IMR-90 (cell line): ENCODE results near the gene SORBS1. TPM values are rescaled to one million over a fixed set of nuclear protein-coding genes. Genes with fewer than 3 reads are reported as not detected.

Source experiments
- ATAC-seq: fragments of 200-7000 bp; cut with Tn5 transposase; 2 replicates; pipeline ENCODE4 v1.9.1; 2020; ENCODE audit warnings: low read depth, mild to moderate bottlenecking, moderate library complexity
- BruUV-seq: library from RNA; stranded (reverse); fragments of 400-500 nt; replicated peaks from 2 replicates; lab custom pipeline; 2021; lab: Mats Ljungman, UMichigan
- CTCF ChIA-PET: fragments of 300-600 bp; formaldehyde crosslinking; extraction: SDS; loops from one replicate; lab custom pipeline; 2021; ENCODE audit warnings: antibody characterized with exemption; lab: Yijun Ruan, JAX
- POLR2A ChIA-PET: fragments of 300-600 bp; sonication (Branson Sonifier 250); formaldehyde crosslinking; loops from one replicate; lab custom pipeline; 2022; ENCODE audit warnings: antibody characterized with exemption; ENCODE audit not compliant: unreplicated experiment; lab: Charles Lee
- DNase-seq: peaks from one replicate; pipeline ENCODE4 v3.0.0; 2013
- H2AFZ ChIP-seq: replicated peaks from 2 replicates; pipeline ENCODE3; 2013; ENCODE audit warnings: low read length, mild to moderate bottlenecking; ENCODE audit not compliant: poor library complexity
- H2AK5ac ChIP-seq: 2 replicates; pipeline ENCODE4 v1.6.1; 2013; ENCODE audit warnings: low read depth, low read length, inconsistent platforms
- H2AK9ac ChIP-seq: replicated peaks from 2 replicates; pipeline ENCODE3; 2013; ENCODE audit warnings: mild to moderate bottlenecking, low read depth, low read length, moderate library complexity; ENCODE audit not compliant: poor library complexity
- H2BK120ac ChIP-seq: 2 replicates; pipeline ENCODE4 v1.6.1; 2013; ENCODE audit warnings: low read depth, low read length, inconsistent platforms
- H2BK15ac ChIP-seq: 3 replicates; pipeline ENCODE4 v1.6.1; 2013; ENCODE audit warnings: low read depth, low read length, inconsistent platforms
- H2BK20ac ChIP-seq: 2 replicates; pipeline ENCODE4 v1.6.1; 2013; ENCODE audit warnings: low read depth, mild to moderate bottlenecking, inconsistent platforms, low read length, moderate library complexity
- H2BK5ac ChIP-seq: 2 replicates; pipeline ENCODE4 v1.6.1; 2013; ENCODE audit warnings: mild to moderate bottlenecking, low read depth, low read length, inconsistent platforms; ENCODE audit not compliant: poor library complexity, severe bottlenecking
- H3K14ac ChIP-seq: replicated peaks from 2 replicates; pipeline ENCODE4 v1.6.1; 2013; ENCODE audit warnings: low read depth, low read length, inconsistent platforms
- H3K18ac ChIP-seq: 2 replicates; pipeline ENCODE4 v1.6.1; 2013; ENCODE audit warnings: low read depth, low read length, control low read depth
- H3K23ac ChIP-seq: 2 replicates; pipeline ENCODE4 v1.6.1; 2013; ENCODE audit warnings: low read depth, low read length, inconsistent platforms
- H3K27ac ChIP-seq: 2 replicates; pipeline ENCODE4 v1.5.1; 2013; ENCODE audit warnings: mild to moderate bottlenecking, control low read depth, low read length; ENCODE audit not compliant: insufficient read depth
- H3K27me3 ChIP-seq: 2 replicates; pipeline ENCODE4 v1.6.1; 2013; ENCODE audit warnings: low read length; ENCODE audit not compliant: control insufficient read depth, insufficient read depth
- H3K36me3 ChIP-seq: 2 replicates; pipeline ENCODE4 v1.6.1; 2013; ENCODE audit warnings: low read length, mixed read lengths; ENCODE audit not compliant: control insufficient read depth, insufficient read depth
- H3K4ac ChIP-seq: 2 replicates; pipeline ENCODE4 v1.6.1; 2013; ENCODE audit warnings: low read depth, low read length, inconsistent platforms
- H3K4me1 ChIP-seq: 2 replicates; pipeline ENCODE4 v1.6.1; 2013; ENCODE audit warnings: low read length, mixed read lengths; ENCODE audit not compliant: control insufficient read depth, insufficient read depth
- H3K4me2 ChIP-seq: 2 replicates; pipeline ENCODE4 v1.6.1; 2013; ENCODE audit warnings: low read depth, mild to moderate bottlenecking, control low read depth, low read length, moderate library complexity
- H3K4me3 ChIP-seq: 2 replicates; pipeline ENCODE4 v1.5.1; 2013; ENCODE audit warnings: low read depth, mild to moderate bottlenecking, control low read depth, low read length, moderate library complexity; ENCODE audit not compliant: insufficient read depth
- H3K56ac ChIP-seq: 2 replicates; pipeline ENCODE4 v1.6.1; 2013; ENCODE audit warnings: low read length, inconsistent platforms; ENCODE audit not compliant: insufficient read depth; ENCODE audit errors: extremely low read depth
- H3K79me1 ChIP-seq, 2 experiments: 2 replicates each; pipeline ENCODE4 v1.6.1; 2013; ENCODE audit warnings: low read length in 2 of 2, inconsistent platforms in 1 of 2, low read depth in 1 of 2
- H3K9ac ChIP-seq: 2 replicates; pipeline ENCODE4 v1.6.1; 2013; ENCODE audit warnings: low read depth, low read length, control low read depth
- H3K9me1 ChIP-seq: 2 replicates; pipeline ENCODE4 v1.6.1; 2013; ENCODE audit warnings: low read length, inconsistent platforms; ENCODE audit not compliant: insufficient read depth
- H3K9me3 ChIP-seq: 2 replicates; pipeline ENCODE4 v1.6.1; 2013; ENCODE audit warnings: low read length; ENCODE audit not compliant: control insufficient read depth, insufficient read depth
- H4K20me1 ChIP-seq: 2 replicates; pipeline ENCODE4 v1.6.1; 2013; ENCODE audit warnings: low read length, inconsistent platforms; ENCODE audit not compliant: insufficient read depth
- H4K5ac ChIP-seq: 2 replicates; pipeline ENCODE4 v1.6.1; 2013; ENCODE audit warnings: mild to moderate bottlenecking, low read depth, low read length, control low read depth
- H4K8ac ChIP-seq, 2 experiments: 2 replicates each; pipeline ENCODE4 v1.6.1; 2013; ENCODE audit warnings: low read depth in 2 of 2, low read length in 2 of 2, control low read depth in 1 of 2, inconsistent platforms in 1 of 2
- H4K91ac ChIP-seq: 2 replicates; pipeline ENCODE4 v1.6.1; 2013; ENCODE audit warnings: low read depth, low read length, inconsistent platforms; ENCODE audit not compliant: insufficient read depth
- WGBS, 2 experiments: methylation state at CpG; one replicate each; pipeline versions ENCODE4 v1.1.5 to v1.1.7; 2013; ENCODE audit warnings: missing lambda C conversion rate in 2 of 2; ENCODE audit not compliant: insufficient read length in 1 of 2; ENCODE audit errors: extremely low coverage in 2 of 2; 5-methylcytosine and 5-hydroxymethylcytosine counted together
- dilution Hi-C: fragments of 300-500 bp; cut with HindIII; formaldehyde crosslinking; loops from one replicate; pipeline ENCODE4 v1.14.3; 2018; ENCODE audit warnings: low sequenced_read_pairs; ENCODE audit not compliant: unreplicated experiment
- in situ Hi-C: fragments of 300-500 bp; cut with MboI; formaldehyde crosslinking; loops from 3 replicates; pipeline ENCODE4 v1.14.3; 2019; ENCODE audit warnings: low sequenced_read_pairs, inconsistent platforms, mixed read lengths
- intact Hi-C: fragments of 100-400 bp; cut with micrococcal nuclease; formaldehyde crosslinking; loops from 2 replicates; pipeline ENCODE4 v1.10.0; 2022
- polyA plus RNA-seq, 3 experiments: library from polyadenylated mRNA; depleted of rRNA; stranded (reverse); fragments of >200 nt; gene quantifications; 2 replicates each; pipeline ENCODE4 v1.2.3, GENCODE V29; 2012; ENCODE audit warnings: low replicate concordance in 1 of 3
- total RNA-seq: library from RNA; depleted of rRNA; stranded (reverse); fragments of >200 nt; gene quantifications from 2 replicates; pipeline ENCODE4 v1.2.3, GENCODE V29; 2012
- TF ChIP-seq, protein P1 (sequence below): fragments of 150-350 bp; IDR thresholded peaks from 2 replicates; pipeline ENCODE4 v1.6.1; 2017; ENCODE audit warnings: mild to moderate bottlenecking, antibody characterized with exemption, low read length, low read depth

The SORBS1 gene
- total and polyA plus RNA-seq, 2 of the 4 experiments (the other 2 are of a cell fraction) = 0.18 to 0.32 TPM

DNA sequence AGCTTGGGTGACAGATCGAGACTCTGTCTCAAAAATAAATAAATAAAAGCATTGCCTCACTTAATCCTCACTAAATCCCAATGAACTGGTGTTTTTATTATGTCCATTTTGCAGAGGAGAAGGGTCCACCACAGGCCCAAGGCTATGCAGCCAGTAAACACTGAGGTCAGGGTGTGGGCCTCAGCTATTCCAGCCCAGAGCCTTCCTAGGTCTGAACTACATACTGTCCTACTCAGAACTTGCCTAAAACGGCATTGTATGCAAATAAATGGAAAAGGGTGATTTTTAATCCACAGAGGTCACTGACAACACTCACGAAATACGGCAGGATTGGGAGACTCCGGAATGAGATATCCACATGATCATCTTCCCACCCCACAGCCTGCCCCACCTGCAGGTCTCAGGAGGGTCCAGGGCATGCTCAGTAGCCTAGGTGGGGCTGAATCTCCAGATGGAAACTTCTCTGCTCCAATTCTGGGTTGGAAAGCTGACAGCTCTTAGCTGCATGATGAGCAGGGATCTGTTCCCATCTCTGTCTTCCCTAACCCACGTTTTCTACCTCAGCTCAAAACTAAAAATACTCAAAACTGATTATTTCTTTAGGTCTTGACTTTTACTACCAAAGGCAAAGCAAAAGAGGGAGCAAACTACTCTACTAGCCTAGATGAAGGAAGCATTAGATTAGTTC is 121.0 kb downstream of the SORBS1 start:
- Histone ChIP-seq H4K8ac (no peak overlapping the region), H2BK5ac (no peak overlapping the region), H3K9me3 (no peaks in the 10 kb centered on the region), H3K9ac (no peak overlapping the region), H2AK5ac (no peak overlapping the region), H3K56ac (no peak overlapping the region), H3K79me1 (no peaks in the 10 kb centered on the region), H3K4me3 (no peak overlapping the region), H3K9me1 (no peaks in the 10 kb centered on the region), H3K23ac (no peak overlapping the region), H4K20me1 (no peaks in the 10 kb centered on the region), H3K27ac (no peak overlapping the region), H3K4me2 (no peak overlapping the region), H3K27me3 (peaks cover 16% of the 10 kb centered on the region), H2BK120ac (no peak overlapping the region), H4K91ac (no peak overlapping the region), H3K4me1 (no peaks in the 10 kb centered on the region), H3K14ac (no peak overlapping the region), H4K5ac (no peak overlapping the region), H2AK9ac (no peak overlapping the region), H2BK15ac (no peak overlapping the region), H3K18ac (no peak overlapping the region), H3K4ac (no peak overlapping the region), H2AFZ (no peak overlapping the region), H3K36me3 (no peaks in the 10 kb centered on the region), H2BK20ac (no peak overlapping the region)
- intact Hi-C loops = no loop called here
- 58% methylated on average over 2 of the region's 6 CpGs; no CpG with 5 or more reads in 1 of the 2 experiments for WGBS, 2 experiments
- no TSS peak for BruUV-seq
- ChIA-PET CTCF (no interaction called here), POLR2A (no interaction called here)
- TF ChIP-seq, protein P1, sequence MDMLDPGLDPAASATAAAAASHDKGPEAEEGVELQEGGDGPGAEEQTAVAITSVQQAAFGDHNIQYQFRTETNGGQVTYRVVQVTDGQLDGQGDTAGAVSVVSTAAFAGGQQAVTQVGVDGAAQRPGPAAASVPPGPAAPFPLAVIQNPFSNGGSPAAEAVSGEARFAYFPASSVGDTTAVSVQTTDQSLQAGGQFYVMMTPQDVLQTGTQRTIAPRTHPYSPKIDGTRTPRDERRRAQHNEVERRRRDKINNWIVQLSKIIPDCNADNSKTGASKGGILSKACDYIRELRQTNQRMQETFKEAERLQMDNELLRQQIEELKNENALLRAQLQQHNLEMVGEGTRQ = no peak
- no peak for DNase-seq
- dilution Hi-C loops = no loop called here
- no peak for ATAC-seq
- in situ Hi-C loops = no loop called here
